ENCODE results near the gene PCDHGB6. TPM values are rescaled to one million over a fixed set of nuclear protein-coding genes. Genes with fewer than 3 reads are reported as not detected.

The PCDHGB6 gene
- total RNA-seq, 1 experiment from 2014 or later = 6.0 TPM

DNA sequence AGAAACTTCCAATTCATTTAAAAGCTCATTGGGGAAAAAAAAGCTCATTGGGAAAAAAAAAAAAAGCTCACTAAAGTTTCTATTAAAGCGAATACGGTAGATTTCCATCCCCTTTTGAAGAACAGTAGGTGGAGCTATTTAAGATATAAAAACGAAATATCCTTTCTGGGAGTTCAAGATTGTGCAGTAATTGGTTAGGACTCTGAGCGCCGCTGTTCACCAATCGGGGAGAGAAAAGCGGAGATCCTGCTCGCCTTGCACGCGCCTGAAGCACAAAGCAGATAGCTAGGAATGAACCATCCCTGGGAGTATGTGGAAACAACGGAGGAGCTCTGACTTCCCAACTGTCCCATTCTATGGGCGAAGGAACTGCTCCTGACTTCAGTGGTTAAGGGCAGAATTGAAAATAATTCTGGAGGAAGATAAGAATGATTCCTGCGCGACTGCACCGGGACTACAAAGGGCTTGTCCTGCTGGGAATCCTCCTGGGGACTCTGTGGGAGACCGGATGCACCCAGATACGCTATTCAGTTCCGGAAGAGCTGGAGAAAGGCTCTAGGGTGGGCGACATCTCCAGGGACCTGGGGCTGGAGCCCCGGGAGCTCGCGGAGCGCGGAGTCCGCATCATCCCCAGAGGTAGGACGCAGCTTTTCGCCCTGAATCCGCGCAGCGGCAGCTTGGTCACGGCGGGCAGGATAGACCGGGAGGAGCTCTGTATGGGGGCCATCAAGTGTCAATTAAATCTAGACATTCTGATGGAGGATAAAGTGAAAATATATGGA, 22.7 kb downstream of the PCDHGB6 start, which contains the start of gene PCDHGA12:
Gene PCDHGA12 (plus strand): TSS at position 176 of the 782 bp plus-strand sequence. CDS start 253 bp downstream, at position 429.
- no peak within 1 kb of the TSS for H3K4me2 ChIP-seq (ENCODE audit: insufficient read depth, insufficient read length, low read length)
- no peak within 1 kb of the TSS for H2BK12ac ChIP-seq (ENCODE audit: insufficient read length, low read depth, low read length)
- TF ChIP-seq, protein P1, sequence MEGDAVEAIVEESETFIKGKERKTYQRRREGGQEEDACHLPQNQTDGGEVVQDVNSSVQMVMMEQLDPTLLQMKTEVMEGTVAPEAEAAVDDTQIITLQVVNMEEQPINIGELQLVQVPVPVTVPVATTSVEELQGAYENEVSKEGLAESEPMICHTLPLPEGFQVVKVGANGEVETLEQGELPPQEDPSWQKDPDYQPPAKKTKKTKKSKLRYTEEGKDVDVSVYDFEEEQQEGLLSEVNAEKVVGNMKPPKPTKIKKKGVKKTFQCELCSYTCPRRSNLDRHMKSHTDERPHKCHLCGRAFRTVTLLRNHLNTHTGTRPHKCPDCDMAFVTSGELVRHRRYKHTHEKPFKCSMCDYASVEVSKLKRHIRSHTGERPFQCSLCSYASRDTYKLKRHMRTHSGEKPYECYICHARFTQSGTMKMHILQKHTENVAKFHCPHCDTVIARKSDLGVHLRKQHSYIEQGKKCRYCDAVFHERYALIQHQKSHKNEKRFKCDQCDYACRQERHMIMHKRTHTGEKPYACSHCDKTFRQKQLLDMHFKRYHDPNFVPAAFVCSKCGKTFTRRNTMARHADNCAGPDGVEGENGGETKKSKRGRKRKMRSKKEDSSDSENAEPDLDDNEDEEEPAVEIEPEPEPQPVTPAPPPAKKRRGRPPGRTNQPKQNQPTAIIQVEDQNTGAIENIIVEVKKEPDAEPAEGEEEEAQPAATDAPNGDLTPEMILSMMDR (conservative IDR thresholded peaks at IDR 0.05) = no peak; the same call in 2 of the 3 replicates
- no peak within 1 kb of the TSS for H3K27ac Mint-ChIP-seq
- no peak within 1 kb of the TSS for H3K23ac ChIP-seq (ENCODE audit: insufficient read length, low read depth, low read length)
- no CpG with 5 or more reads among the region's 33 CpGs for WGBS (ENCODE audit: extremely low coverage, insufficient read length, low lambda C conversion rate)
- H3K9ac ChIP-seq (ENCODE audit: extremely low read depth, insufficient read length, low read length) = no peak within 1 kb of the TSS
- no peak within 1 kb of the TSS for H2BK120ac ChIP-seq (ENCODE audit: low read depth, low read length, poor library complexity, severe bottlenecking)
- no peak within 1 kb of the TSS for H4K8ac ChIP-seq (replicated peaks; ENCODE audit: insufficient read length, low read depth, low read length)
- H3K18ac ChIP-seq (ENCODE audit: insufficient read length, low read depth, low read length) = no peak within 1 kb of the TSS
- H3K4me1 Mint-ChIP-seq = no peaks in the 10 kb centered on the region
- H2AK5ac ChIP-seq (ENCODE audit: insufficient read length, low read length) = no peak within 1 kb of the TSS
- H2AFZ ChIP-seq (ENCODE audit: low read length) = no peak within 1 kb of the TSS
- peaks cover 54 to 83% (median 63%) of the 10 kb centered on the region in 3 experiments for H3K36me3 Mint-ChIP-seq (ENCODE audit: insufficient read depth in 1 of 3, low read depth in 3 of 3)
- no peak within 1 kb of the TSS for H4K91ac ChIP-seq (ENCODE audit: insufficient read length, low read depth, low read length)
- no peak within 1 kb of the TSS for H2BK15ac ChIP-seq (ENCODE audit: low read depth, low read length)
- H3K9me3 ChIP-seq (ENCODE audit: control insufficient read depth, low read depth, low read length) = peaks cover 23% of the 10 kb centered on the region
- H3K9me3 Mint-ChIP-seq = peaks cover 70 to 79% of the 10 kb centered on the region in 2 experiments
- H3K4me1 ChIP-seq (ENCODE audit: insufficient read depth, low read length) = no peaks in the 10 kb centered on the region
- peaks cover 3% of the 10 kb centered on the region for H3K27me3 Mint-ChIP-seq (ENCODE audit: low read depth)
- H3K4me3 Mint-ChIP-seq = no peak within 1 kb of the TSS; a peak in 1 of 5 replicates
- H3K27me3 ChIP-seq (ENCODE audit: insufficient read depth, low read length) = no peaks in the 10 kb centered on the region
- DNase-seq = no peak
- no peak within 1 kb of the TSS for H3K4ac ChIP-seq (ENCODE audit: low read depth, low read length)
- H3K79me1 ChIP-seq (ENCODE audit: insufficient read depth, low read depth, low read length, poor library complexity, severe bottlenecking) = no peaks in the 10 kb centered on the region
- H3K14ac ChIP-seq (ENCODE audit: insufficient read depth, low read length) = no peak within 1 kb of the TSS
- H2BK5ac ChIP-seq (ENCODE audit: insufficient read length, low read length) = no peak within 1 kb of the TSS
- no peak within 1 kb of the TSS for H4K5ac ChIP-seq (ENCODE audit: insufficient read length, low read depth, low read length)
- H3K23me2 ChIP-seq (ENCODE audit: insufficient read length, low read depth, low read length, poor library complexity, severe bottlenecking) = no peaks in the 10 kb centered on the region
- H3T11ph ChIP-seq (ENCODE audit: low read length) = no peak within 1 kb of the TSS
- no peak within 1 kb of the TSS for H2BK20ac ChIP-seq (ENCODE audit: low read depth, low read length, poor library complexity, severe bottlenecking)
- no peaks in the 10 kb centered on the region for H3K79me2 ChIP-seq (ENCODE audit: insufficient read depth, low read length)
- H4K20me1 ChIP-seq (ENCODE audit: control insufficient read depth, insufficient read depth, insufficient read length) = no peaks in the 10 kb centered on the region
- H3K56ac ChIP-seq (ENCODE audit: insufficient read length, low read depth, low read length) = no peak within 1 kb of the TSS
- H3K27ac ChIP-seq (ENCODE audit: insufficient read length, low read depth, low read length) = no peak within 1 kb of the TSS
